Measurements from ENCODE around the gene RPL37A.

RPL37A gene

DNA sequence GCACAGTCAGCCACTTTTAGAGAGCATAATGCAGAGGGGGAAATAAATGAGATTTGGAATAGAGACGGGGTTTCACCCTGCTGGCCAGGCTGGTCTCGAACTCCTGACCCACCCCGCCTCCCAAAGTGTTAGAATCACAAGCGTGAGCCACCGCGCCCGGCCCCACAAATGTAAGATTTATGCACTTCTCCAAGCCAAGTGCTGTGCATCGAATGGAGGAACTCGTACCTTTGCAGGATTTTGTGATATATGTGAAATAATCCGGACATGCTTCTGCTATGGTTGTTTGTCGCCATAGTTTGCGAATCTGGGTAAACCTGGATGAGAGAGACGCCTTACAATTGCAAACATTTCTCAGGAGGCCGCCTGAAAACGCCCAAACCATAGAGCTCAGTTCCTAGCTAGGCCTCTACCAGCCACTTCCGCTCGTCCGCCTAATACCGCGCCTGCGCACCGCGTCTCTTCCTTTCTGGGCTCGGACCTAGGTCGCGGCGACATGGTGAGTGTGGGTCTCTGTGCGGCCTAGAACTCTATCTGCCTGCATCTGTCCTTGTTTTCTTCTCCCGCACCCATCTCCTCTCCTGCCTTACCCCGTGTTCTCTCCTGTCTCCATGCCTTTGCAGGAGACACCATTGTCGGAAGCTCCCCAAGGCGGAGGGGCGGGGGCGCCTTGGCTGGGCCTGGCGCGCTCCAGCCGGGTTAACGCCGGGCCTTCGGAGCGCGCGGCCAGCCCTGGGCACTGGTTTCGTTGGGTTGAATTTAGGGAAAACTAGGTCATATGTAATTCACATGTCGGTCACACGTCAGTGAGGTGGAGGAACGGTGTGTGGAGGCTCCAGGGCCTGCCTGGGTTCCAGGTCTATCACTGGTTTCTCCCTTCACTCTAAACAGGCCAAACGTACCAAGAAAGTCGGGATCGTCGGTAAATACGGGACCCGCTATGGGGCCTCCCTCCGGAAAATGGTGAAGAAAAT, at the start of gene RPL37A:
Gene RPL37A (plus strand): TSS at position 466 of the 974 bp plus-strand sequence. CDS start 31 bp downstream, at position 497.
- DNase-seq (ENCODE audit: low spot score), result peak; percentile 92

DNA sequence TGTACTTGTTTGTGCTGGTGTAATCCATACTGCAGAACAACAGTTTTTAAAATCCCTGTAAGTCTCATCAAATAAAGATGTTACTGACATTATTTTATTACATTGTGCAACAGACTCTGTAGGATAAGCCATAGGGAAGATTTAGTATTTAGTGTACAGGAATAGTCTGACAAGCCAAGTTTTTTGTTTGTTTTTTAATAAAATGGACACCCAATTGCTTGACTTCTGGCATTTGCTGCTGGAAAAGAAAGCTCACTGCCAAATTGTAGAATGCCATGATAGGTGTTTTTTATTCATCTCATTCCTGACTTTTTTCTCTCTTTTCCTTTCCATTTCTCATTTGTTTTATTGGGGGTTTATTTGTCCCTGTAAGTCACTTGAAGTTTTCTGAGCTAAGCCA, 48.3 kb upstream of the RPL37A start:
- no peak for DNase-seq (ENCODE audit: low spot score)

DNA sequence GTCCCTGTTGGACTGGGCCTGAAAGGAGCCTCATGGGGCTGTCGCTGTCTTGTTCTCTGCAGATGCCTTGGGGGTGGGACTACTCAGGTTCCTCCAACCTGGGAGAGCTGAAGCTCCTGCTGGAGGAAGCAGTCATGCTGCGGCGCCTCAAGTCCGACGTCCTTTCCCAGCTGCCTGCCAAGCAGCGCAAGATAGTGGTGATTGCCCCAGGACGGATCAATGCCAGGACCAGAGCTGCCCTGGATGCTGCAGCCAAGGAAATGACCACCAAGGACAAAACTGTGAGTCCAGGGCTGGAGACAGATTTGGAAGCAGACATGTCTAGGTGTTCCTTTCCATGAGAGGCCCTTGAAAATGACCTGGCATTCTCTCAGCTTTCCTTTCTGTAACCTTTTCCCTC, 47.9 kb upstream of the RPL37A start:
- DNase-seq (ENCODE audit: low spot score), result no peak

DNA sequence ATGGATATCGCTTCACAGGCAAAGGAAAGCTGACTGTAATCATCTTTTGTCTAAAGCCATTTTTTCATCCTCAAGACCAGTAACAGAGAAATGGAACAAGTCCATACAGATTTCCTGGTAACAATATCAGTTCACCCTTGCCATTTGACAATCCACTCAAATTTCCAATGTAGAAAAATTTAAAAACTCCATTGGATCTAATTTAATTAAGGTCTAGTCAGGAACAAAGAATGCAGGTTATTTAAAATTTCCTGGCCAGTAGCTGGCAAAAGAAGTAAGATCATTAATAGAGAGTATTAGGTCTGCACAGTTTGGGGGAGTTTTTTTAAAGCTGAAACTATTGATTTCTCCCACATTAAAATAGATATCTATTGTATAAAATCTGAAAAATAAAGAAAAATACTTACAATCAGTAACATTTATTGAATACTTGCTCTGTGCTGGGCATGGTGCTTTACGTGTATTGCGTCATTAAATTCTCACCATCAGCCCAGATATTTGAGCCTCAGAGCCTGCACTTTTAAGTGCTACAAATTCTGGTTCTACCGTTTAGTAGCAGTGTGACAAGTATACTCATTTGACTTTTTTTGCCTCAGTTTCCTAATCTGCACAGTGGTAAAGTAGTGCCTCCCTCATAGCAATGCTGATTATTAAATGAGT, 44.6 kb upstream of the RPL37A start:
- no peak for DNase-seq (ENCODE audit: low spot score)

DNA sequence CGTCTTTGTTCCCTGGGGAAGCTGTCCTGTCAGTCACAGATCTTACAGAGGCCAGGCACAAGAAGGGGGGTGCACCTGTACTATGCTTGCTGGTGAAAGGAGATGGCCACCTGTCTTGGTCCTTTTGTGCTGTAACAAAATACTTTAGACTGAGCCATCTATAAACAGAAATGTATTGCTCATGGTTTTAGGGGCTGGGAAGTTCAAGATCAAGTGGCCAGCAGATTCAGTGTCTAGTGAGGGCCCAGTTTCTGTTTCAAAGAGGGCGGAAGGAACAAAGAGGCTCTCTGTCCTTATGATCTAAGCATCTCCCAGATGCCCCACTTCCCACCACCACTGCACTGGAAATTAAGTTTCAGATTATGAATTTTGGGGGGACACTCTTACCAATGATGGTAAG, 35.5 kb upstream of the RPL37A start:
- no peak for DNase-seq (ENCODE audit: low spot score)

DNA sequence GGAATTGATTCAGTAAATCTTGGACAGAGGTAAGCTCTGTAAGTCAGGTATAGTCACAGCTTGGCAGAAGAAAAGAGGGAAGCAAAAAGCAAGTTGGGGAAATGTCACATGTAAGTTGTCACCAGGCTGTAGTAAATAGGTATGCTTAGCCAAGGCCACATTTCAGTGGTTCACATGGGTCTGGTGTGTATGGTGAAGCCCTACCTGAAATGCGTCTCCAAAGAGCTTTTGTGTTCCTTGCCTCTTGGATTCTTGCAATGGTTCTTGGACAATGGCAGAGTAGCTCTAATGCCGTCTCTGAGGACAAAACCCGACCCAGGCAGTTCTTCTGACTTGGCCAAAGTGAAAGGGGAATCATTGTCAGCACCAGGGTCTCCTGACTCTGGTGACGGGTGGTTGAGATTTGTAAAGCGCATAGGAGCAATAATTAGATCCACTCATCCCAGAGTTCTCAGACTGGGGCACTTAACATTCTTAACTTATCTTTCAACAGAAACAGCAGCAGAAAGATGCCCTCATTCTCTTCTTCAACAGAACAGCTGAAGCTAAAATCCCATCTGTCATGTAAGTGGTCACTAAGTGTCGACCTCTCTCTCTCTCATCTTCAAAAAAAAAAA, 34.4 kb upstream of the RPL37A start:
- no peak for DNase-seq (ENCODE audit: low spot score)

DNA sequence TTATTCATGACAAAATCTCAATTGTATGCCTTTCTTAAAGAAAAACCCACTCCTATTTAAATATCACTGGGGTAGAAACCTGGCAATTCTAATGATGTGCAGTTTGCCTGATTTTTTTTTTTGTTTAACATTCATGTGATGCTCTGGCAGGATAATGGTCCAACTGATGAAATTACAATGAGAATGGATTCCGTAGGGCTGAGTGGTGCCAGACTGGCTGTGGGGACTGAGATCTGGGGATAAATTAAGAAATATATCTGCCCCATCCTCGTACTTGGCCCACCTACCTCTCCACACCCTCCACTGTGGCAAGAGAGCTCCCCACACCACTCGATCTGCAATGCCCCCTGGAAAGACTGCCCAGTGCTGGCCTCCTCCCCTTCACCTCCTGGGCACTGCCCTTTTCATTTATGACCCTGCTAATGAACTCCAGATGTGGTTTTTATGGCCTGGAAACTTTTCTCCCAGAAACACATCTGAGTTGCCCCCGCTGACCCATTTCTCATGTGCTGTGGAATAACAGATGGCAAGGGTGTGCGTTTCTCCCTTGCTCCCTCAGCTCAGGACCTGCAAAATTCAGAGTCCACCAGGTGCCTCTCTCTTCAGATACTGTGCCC, 33.0 kb upstream of the RPL37A start:
- no peak for DNase-seq (ENCODE audit: low spot score)

DNA sequence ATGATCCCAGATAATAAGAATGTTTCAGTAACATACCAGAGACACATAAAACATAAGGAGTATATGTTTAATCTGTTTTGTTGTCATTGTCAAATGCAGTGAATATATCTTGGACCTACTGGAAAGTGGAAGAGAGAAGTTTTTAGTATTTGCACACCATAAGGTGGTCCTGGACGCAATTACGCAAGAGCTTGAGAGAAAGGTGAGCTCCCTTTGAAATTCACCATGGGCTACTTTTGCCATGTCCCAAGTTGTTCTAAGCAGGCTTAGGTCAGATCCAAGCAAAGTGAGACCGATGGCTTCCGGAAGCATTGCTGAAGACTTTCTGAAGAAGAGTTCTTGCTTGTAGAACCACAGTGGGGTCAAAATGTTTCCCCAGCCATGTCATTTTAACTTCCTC, 30.8 kb upstream of the RPL37A start:
- DNase-seq (ENCODE audit: low spot score), result no peak

DNA sequence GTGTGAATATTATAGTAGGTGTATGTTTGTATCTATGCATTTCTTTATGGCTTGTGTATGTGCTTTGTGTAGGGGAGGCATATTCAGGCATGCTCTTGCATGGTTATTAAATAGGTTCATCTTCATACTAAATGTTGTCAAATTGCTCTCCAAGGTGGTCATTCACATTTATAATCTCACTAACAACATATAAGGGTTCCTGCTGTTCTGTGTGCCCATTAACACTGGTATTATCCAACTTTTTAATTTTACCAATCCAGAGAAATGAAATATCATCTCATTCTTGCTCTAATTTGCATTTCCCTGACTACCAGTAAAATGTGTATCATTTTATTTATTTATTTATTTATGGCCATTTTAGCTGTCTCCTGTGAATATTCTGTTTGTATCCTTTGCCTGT, 29.0 kb upstream of the RPL37A start:
- DNase-seq (ENCODE audit: low spot score), result no peak

DNA sequence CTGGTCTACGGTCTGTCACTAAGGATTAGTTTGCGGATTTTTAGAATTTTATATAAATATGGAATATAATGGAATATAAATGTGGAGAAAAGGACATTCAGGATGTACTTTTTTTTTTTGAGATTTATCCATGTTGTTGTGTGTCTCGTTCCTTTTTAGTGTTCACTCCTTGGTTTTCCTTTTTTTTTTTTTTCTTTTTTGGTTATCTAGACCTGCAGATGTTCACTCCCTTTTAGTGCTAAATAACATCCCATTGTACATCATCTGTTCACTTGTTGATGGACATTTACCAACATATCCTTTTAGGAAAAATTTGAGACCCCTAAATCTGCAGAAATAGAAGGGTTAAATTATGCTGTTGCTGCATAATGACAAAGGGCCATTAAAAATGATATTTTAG, 25.5 kb upstream of the RPL37A start:
- no peak for DNase-seq (ENCODE audit: low spot score)

DNA sequence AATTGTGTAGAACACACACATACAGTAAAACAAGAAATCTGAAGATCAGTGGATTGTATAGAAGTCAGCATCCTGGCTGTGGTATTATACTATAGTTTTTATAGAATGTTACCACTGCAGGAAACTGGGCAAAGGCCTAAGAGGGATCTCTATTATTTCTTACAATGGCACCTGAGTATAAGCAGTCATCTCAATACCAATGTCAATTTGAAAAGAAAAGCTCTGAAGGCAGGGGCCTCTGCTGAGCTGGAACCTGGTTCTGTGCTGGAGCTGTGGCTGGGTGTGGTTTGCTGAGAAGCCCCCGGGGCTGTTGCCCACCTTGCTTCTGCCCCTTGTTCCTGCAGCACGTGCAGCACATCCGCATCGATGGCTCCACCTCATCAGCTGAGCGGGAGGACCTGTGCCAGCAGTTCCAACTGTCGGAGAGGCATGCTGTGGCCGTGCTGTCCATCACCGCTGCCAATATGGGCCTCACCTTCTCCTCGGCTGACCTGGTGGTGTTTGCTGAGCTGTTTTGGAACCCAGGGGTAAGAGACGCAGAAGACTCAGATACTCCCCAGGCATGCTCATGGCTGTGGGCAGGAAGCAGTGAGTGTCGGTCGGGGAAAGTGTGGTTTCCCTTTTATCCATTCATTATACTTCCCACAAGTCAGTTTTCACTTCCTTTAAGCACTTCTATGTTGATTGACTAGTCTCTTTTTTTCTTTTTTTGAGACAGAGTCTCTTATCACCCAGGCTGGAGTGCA, 23.5 kb upstream of the RPL37A start:
- DNase-seq (ENCODE audit: low spot score), result no peak

DNA sequence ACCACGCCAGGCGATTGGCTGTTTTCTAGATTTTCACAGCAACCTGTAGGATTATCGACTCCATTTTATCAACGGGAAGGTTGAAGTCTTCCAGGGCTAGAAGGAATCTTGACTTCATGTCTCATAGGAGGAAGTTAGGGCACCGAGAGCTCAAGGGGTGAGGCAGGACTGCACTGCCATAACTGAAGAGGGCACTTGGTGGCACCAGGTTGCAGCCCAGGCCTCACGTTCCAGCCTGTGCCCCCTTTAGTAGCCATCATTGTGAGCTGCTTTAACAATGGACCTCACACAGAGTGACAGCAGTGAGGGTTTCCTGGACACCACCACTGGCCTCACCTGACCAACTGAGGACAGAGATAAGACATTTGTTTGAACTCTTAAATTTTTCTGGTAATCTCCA, 22.9 kb upstream of the RPL37A start:
- no peak for DNase-seq (ENCODE audit: low spot score)

DNA sequence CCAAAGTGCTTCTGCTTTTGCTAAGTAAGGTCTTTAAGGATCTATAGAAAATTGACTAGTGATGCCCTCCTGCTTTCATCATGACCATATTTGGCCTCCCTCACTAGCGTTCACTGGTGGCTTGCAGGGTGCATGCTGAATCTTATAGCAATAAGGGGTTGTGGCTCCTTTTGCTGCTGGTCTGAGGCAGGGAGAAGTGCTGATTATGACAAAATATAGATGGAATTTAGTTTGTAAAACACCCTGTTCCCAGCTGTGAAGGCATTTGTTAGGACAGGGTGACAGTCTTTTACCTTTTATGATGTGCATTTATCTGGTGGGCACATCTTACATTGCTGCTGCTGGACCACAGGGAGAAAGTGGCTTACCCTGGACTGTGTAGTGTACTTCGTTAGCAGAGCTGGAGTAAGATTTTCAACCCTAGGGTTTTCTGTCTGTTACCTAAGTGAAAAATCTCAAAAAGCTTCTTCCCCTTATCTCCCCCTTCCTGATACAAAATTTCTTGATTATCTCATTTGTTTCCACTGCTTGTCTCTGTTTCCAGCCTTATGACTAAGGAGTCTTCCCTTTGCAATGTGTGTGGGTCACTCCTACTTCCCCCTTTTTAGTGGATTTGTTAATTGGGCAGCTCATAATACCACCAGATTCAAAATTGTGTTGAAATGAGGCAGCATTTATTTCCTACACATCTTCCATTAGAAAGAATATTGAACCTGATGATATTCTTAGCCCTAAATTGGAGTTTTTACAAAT, 21.2 kb upstream of the RPL37A start:
- DNase-seq (ENCODE audit: low spot score), result no peak

DNA sequence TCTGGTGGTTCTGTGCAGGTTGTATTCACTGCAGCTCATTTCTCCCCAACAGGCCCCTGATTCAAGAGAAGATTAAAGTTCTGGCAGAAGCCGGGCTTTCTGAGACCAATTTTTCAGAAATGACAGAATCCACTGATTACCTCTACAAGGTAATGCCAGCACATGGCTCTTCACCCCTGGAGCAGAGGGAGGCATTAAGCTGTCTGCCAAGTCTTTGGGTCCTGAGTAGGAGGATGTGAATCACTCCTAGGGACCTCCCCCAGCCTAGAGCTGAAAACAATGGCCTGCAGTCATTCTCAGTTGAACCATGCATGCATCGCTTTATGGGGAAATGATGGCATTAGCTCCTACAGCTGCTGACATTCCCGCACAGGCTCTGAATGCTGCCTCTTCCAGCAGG, 20.5 kb upstream of the RPL37A start:
- no peak for DNase-seq (ENCODE audit: low spot score)

DNA sequence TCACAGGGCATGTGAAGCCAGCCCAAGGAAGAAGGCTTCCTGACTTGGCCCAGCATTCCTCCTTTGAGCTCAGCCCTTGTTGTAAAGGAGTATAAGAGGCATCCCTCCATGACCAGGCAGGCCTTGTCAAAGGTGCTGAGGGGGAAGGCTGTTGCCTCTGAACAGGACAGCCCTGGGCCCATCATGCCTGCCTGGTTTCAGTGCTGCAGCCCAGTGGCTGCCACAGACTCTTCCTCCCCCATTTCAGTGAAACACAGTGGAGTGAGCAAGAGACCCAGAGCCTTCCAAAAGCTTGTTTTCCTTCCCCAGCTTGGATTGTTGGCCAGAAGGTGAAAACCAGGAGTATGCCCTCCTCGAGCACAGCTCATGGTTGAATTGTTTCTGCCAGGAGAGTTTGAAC, 19.9 kb upstream of the RPL37A start:
- no peak for DNase-seq (ENCODE audit: low spot score)

DNA sequence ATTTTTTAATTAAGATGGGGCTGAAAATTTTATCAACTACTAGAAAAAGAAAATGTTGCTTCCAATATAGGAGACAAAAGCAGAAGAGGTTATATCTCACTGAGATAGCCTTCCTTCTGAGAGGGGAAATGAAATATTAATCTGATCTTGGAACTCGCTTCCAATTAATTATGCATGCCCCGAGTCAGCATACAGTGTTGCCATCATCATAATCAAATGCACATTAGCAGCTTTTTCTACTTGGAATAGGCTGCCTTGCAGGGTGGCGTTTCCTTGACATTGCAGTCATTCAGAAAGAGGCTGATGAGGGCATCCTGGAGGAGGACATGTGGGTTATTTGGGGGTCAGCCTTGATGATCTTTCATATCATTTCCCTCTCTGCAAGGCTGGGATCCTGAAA, 18.4 kb upstream of the RPL37A start:
- no peak for DNase-seq (ENCODE audit: low spot score)

DNA sequence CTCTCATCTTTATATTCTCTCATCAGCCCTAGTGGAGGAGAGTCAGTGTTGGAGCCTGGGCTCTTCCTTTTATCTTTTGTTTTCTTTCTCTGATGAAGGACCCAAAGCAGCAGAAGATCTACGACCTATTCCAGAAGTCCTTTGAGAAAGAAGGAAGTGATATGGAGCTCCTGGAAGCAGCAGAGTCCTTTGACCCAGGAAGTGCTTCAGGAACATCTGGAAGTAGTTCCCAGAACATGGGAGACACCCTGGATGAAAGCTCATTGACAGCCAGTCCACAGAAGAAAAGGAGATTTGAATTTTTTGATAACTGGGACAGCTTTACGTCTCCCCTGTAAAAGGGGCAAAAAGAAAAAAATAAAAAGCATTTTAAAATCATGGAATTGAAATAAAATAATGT, 16.0 kb upstream of the RPL37A start:
- no peak for DNase-seq (ENCODE audit: low spot score)

DNA sequence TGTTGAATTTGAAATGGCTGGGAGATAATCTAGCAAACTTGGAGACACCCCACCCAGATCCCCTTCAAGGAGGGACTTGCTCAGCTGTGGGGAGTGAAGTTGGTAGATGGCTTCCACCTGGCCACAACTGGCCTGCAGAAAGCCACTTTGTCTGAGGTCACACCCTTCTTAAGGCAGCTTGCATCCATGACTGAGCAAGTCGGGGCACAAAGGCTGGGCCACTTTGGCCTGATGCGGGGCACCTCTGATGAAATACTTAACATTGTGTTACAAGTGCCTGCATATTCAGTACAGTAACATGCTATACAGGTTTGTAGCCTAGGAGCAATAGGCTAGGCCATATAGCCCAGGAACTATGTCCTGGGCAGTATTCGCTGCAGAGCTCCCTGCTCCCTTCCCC, 13.4 kb upstream of the RPL37A start:
- DNase-seq (ENCODE audit: low spot score), result no peak

DNA sequence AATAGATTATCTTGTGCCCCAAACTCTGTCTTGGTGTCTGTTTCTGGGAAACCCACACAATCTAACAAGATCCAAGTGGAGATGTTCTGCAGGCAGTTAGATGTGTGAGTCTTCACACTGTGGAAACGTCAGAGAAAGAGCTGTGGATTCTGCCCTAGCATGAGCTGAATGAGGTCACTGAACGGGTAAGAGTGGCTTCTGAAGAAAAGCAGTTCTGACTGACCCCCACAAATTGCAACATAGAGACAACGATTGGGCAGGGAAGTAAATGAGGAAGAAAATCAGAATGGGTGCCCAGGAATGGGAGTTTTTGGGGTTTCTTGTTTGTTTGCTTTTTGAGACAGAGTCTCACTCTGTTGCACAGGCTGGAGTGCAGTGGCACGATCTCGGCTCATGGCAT, 12.9 kb upstream of the RPL37A start:
- DNase-seq (ENCODE audit: low spot score), result no peak

DNA sequence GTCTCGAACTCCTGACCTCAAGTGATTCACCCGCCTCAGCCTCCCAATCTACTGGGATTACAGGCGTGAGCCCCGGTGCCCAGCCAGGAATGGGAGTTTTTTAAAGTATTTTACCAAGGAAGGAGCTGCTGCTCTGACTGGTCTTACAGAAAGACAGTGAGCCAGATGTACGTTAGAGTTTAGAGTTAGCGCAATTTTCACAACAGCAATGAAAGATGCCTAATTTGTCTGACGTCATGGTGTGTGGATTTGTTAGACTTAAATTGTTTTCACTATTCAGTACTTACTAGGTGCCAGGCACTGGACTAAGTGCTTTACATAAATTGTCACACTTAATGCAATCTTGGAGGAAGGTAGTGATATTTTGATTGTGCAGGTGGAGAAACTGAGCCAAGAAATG, 12.4 kb upstream of the RPL37A start:
- no peak for DNase-seq (ENCODE audit: low spot score)

DNA sequence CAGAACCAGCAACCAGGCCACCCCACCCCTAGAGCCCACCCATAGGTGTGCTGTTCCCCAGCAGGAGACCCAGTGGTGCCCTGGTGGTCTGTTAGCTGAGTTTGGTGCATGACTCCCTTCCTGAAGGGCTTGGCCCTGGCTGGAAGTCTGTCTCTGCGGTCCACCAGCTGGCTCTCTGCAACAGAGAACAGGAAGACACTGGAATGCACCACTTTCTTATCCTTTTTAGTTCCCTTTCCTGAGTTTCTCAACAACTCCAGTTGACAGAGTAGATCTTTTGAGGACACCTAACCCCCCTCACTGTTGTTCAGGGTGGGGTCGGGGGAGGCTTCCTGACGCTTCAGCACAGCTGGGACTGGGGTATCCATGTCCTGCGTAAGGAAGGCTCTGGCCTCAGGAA, 11.9 kb upstream of the RPL37A start:
- DNase-seq (ENCODE audit: low spot score), result no peak

Data from hematopoietic multipotent progenitor cell treated with erythropoietin and hydrocortisone succinate and interleukin-3 and kit ligand, for 17 days (in vitro differentiated cells).